ENCODE results near the gene TMEM201.
"Not testable (repeated sequence)": the region's sequence is repeated elsewhere in the genome, so short reads cannot be mapped to it uniquely, and the experiment has no call there.

TMEM201 gene

DNA sequence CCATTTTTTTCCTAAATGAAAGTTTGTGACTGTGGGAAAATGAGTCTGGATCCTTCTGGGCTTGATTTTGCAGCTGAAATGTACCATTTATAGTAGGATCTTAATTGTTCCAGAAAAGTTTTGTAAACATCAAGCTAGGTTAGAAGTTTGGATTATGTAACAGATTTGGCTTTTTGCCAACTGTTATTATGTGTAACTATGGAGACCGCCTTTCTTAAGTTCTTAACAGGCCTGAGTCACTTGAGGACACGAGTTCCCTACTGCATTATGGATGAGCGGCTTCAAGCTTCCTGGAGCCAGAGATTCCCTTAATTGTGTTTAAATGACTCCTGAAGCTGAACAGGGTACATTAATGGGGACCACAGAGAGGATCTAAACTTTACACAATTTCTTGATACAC, 27.3 kb upstream of the TMEM201 start:
- Histone ChIP-seq H3K36me3 (ENCODE audit: insufficient read depth, insufficient read length, low read length) (peaks cover 25% of the 10 kb centered on the region), H3K9ac (ENCODE audit: insufficient read length, low read depth) (no peak overlapping the region), H3K27me3 (ENCODE audit: insufficient read depth, insufficient read length) (peaks cover 4% of the 10 kb centered on the region), H3K9me3 (ENCODE audit: insufficient read depth, low read length) (no peaks in the 10 kb centered on the region; the same call in 1 of the 2 replicates), H3K4me3 (ENCODE audit: insufficient read length, low read depth) (no peak overlapping the region), H3K4me1 (ENCODE audit: insufficient read depth, insufficient read length) (no peaks in the 10 kb centered on the region)
- no peak for DNase-seq (ENCODE audit: low read depth, low spot score)
- TF ChIP-seq ZNF274 (IDR thresholded peaks at IDR 0.05; ENCODE audit: low read depth, low read length) (no peak), SUZ12 (IDR thresholded peaks at IDR 0.05; ENCODE audit: extremely low read depth, insufficient read depth, insufficient read length) (no peak), YY1 (IDR thresholded peaks at IDR 0.05; ENCODE audit: insufficient read depth, insufficient read length) (no peak)

DNA sequence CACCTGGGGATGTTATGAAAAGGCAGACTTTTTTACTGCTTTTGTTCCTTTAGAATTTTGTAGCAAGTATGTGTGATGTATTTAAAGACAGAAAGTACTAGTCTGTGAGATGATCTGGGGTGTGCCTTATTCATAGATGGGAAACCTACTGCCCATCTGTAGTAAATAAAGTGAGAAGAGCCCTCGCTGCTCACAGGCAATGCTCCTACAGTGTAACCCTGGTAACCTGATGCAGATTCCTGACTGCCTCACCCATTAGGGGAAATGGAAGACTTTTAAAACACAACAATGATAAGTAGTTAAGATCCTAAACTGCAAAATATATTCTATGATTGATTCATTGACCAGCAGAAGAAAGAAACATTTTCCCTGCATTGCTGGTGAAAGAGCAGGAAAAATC, 19.4 kb upstream of the TMEM201 start:
- Histone ChIP-seq H3K4me1 (ENCODE audit: insufficient read depth, insufficient read length) (no peaks in the 10 kb centered on the region), H3K36me3 (ENCODE audit: insufficient read depth, insufficient read length, low read length) (peaks cover 27% of the 10 kb centered on the region), H3K4me3 (ENCODE audit: insufficient read length, low read depth) (no peak overlapping the region), H3K27me3 (ENCODE audit: insufficient read depth, insufficient read length) (no peaks in the 10 kb centered on the region), H3K9me3 (ENCODE audit: insufficient read depth, low read length) (no peaks in the 10 kb centered on the region), H3K9ac (ENCODE audit: insufficient read length, low read depth) (no peak overlapping the region)
- no peak for DNase-seq (ENCODE audit: low read depth, low spot score)
- TF ChIP-seq SUZ12 (IDR thresholded peaks at IDR 0.05; ENCODE audit: extremely low read depth, insufficient read depth, insufficient read length): no peak
- no peak for TF ChIP-seq ZNF274 (IDR thresholded peaks at IDR 0.05; ENCODE audit: low read depth, low read length)
- TF ChIP-seq YY1 (IDR thresholded peaks at IDR 0.05; ENCODE audit: insufficient read depth, insufficient read length): no peak

GRCh38 chr1:9570886-9571529, 17.7 kb upstream of the TMEM201 start:
- H3K27me3 ChIP-seq (ENCODE audit: insufficient read depth, insufficient read length); H3K4me3 ChIP-seq (ENCODE audit: insufficient read length, low read depth); H3K9ac ChIP-seq (ENCODE audit: insufficient read length, low read depth); DNase-seq (ENCODE audit: low read depth, low spot score); H3K4me1 ChIP-seq (ENCODE audit: insufficient read depth, insufficient read length); H3K9me3 ChIP-seq (ENCODE audit: insufficient read depth, low read length): not testable (repeated sequence)
- H3K36me3 ChIP-seq (ENCODE audit: insufficient read depth, insufficient read length, low read length): peaks cover 32% of the 10 kb centered on the region

DNA sequence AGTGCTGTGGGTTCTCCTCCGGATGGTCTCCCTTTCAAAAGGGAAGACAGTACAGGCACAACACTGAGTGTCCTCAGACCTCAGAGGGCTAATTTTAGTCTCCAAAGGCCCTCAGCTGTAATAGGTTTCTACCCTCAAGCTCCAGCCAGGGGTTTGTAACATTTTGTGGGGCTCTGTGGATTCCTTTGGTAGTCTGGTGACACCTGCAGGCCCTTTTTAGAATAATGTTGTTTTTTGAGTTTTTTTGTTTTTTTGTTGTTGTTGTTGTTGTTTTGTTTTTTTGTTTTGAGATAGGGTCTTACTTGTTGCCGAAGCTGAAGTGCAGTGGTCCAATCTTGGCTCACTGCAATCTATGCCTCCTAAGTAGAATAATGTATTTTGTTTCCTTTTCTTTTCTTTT, 15.0 kb upstream of the TMEM201 start:
- H3K9ac ChIP-seq (ENCODE audit: insufficient read length, low read depth): no peak overlapping the region
- no peaks in the 10 kb centered on the region for H3K27me3 ChIP-seq (ENCODE audit: insufficient read depth, insufficient read length)
- TF ChIP-seq YY1 (IDR thresholded peaks at IDR 0.05; ENCODE audit: insufficient read depth, insufficient read length): no peak
- TF ChIP-seq SUZ12 (IDR thresholded peaks at IDR 0.05; ENCODE audit: extremely low read depth, insufficient read depth, insufficient read length): no peak
- no peak for TF ChIP-seq ZNF274 (IDR thresholded peaks at IDR 0.05; ENCODE audit: low read depth, low read length)
- H3K4me3 ChIP-seq (ENCODE audit: insufficient read length, low read depth): no peak overlapping the region
- peaks cover 43% of the 10 kb centered on the region for H3K36me3 ChIP-seq (ENCODE audit: insufficient read depth, insufficient read length, low read length)
- DNase-seq (ENCODE audit: low read depth, low spot score): no peak
- H3K4me1 ChIP-seq (ENCODE audit: insufficient read depth, insufficient read length): no peaks in the 10 kb centered on the region
- no peaks in the 10 kb centered on the region for H3K9me3 ChIP-seq (ENCODE audit: insufficient read depth, low read length)

DNA sequence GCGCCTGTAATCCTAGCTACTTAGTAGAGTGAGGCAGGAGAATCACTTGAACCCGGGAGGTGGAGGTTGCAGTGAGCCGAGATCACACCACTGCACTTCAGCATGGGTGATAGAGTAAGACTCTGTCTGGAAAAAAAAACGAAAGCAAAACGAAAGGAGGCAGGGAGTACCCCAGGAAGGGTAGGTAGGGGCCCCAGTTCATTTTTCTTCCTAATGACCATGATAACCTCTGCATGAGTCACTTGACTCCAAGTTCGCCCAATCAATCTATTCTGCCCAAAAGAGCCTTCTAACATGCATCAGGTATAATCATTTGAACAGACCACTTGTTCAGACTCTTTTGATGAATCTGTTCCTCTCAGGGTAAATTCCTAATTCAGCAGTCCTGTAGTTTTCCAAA, 13.2 kb upstream of the TMEM201 start:
- Histone ChIP-seq H3K9me3 (ENCODE audit: insufficient read depth, low read length) (no peaks in the 10 kb centered on the region), H3K4me3 (ENCODE audit: insufficient read length, low read depth) (no peak overlapping the region), H3K27me3 (ENCODE audit: insufficient read depth, insufficient read length) (no peaks in the 10 kb centered on the region), H3K9ac (ENCODE audit: insufficient read length, low read depth) (no peak overlapping the region), H3K36me3 (ENCODE audit: insufficient read depth, insufficient read length, low read length) (peaks cover 52% of the 10 kb centered on the region), H3K4me1 (ENCODE audit: insufficient read depth, insufficient read length) (no peaks in the 10 kb centered on the region)
- TF ChIP-seq YY1 (IDR thresholded peaks at IDR 0.05; ENCODE audit: insufficient read depth, insufficient read length) (no peak), SUZ12 (IDR thresholded peaks at IDR 0.05; ENCODE audit: extremely low read depth, insufficient read depth, insufficient read length) (no peak), ZNF274 (IDR thresholded peaks at IDR 0.05; ENCODE audit: low read depth, low read length) (no peak)
- DNase-seq (ENCODE audit: low read depth, low spot score): no peak

DNA sequence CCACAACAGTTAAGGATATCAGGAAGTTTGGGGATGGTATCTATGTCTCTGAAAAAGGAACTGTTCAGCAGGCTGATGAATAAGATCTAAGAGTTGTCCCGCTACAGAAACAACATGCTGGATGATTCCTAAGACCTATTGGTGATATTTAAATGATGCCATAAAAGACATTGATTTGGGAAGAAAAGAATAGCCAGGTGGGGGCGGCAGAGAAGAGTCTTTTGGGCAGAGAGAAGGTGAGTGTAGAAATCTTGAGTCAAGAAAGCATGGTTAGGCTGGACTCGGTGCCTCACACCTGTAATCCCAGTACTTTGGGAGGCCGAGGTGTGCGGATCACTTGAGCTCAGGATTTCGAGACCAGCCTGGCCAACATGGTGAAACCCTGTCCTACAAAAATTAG, 11.8 kb upstream of the TMEM201 start:
- DNase-seq (ENCODE audit: low read depth, low spot score): no peak
- H3K36me3 ChIP-seq (ENCODE audit: insufficient read depth, insufficient read length, low read length): peaks cover 56% of the 10 kb centered on the region

GRCh38 chr1:9577423-9577822, 11.3 kb upstream of the TMEM201 start:
- Histone ChIP-seq H3K9me3 (ENCODE audit: insufficient read depth, low read length) (no peaks in the 10 kb centered on the region), H3K4me3 (ENCODE audit: insufficient read length, low read depth) (no peak overlapping the region), H3K4me1 (ENCODE audit: insufficient read depth, insufficient read length) (no peaks in the 10 kb centered on the region), H3K9ac (ENCODE audit: insufficient read length, low read depth) (no peak overlapping the region), H3K36me3 (ENCODE audit: insufficient read depth, insufficient read length, low read length) (peaks cover 60% of the 10 kb centered on the region), H3K27me3 (ENCODE audit: insufficient read depth, insufficient read length) (no peaks in the 10 kb centered on the region)
- TF ChIP-seq YY1 (IDR thresholded peaks at IDR 0.05; ENCODE audit: insufficient read depth, insufficient read length) (no peak), ZNF274 (IDR thresholded peaks at IDR 0.05; ENCODE audit: low read depth, low read length) (no peak), SUZ12 (IDR thresholded peaks at IDR 0.05; ENCODE audit: extremely low read depth, insufficient read depth, insufficient read length) (no peak)
- no peak for DNase-seq (ENCODE audit: low read depth, low spot score)

More for the DNA sequence above, 11.8 kb upstream of the TMEM201 start:
- H3K9me3 ChIP-seq (ENCODE audit: insufficient read depth, low read length): no peaks in the 10 kb centered on the region
- H3K9ac ChIP-seq (ENCODE audit: insufficient read length, low read depth): no peak overlapping the region
- no peaks in the 10 kb centered on the region for H3K27me3 ChIP-seq (ENCODE audit: insufficient read depth, insufficient read length)
- TF ChIP-seq ZNF274 (IDR thresholded peaks at IDR 0.05; ENCODE audit: low read depth, low read length): no peak
- TF ChIP-seq SUZ12 (IDR thresholded peaks at IDR 0.05; ENCODE audit: extremely low read depth, insufficient read depth, insufficient read length): no peak
- TF ChIP-seq YY1 (IDR thresholded peaks at IDR 0.05; ENCODE audit: insufficient read depth, insufficient read length): no peak
- H3K4me3 ChIP-seq (ENCODE audit: insufficient read length, low read depth): no peak overlapping the region
- no peaks in the 10 kb centered on the region for H3K4me1 ChIP-seq (ENCODE audit: insufficient read depth, insufficient read length)

Data from NT2/D1 (cell line).